Measurements from ENCODE around the gene PFDN1.

The PFDN1 gene

DNA sequence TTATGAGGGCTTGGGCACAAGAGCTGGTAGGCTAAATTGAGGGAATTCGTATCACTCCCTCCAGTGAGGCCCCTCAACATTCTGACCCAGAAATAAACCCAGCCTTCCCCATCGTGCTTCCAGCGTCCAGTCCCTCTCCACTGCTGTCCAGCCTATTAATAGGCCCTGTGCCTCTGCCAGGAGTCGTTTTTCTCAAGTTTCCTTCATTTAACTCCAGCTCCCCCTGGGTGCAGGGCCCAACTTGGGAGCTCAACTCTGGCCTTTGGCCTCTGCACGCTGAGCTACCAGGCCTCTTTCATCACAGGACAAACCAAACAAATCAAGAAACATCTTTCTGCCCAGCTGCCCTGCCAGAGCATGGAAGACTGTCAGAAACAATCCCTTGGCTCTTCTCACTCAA, 33.5 kb upstream of the PFDN1 start:
- TF ChIP-seq, protein P1, sequence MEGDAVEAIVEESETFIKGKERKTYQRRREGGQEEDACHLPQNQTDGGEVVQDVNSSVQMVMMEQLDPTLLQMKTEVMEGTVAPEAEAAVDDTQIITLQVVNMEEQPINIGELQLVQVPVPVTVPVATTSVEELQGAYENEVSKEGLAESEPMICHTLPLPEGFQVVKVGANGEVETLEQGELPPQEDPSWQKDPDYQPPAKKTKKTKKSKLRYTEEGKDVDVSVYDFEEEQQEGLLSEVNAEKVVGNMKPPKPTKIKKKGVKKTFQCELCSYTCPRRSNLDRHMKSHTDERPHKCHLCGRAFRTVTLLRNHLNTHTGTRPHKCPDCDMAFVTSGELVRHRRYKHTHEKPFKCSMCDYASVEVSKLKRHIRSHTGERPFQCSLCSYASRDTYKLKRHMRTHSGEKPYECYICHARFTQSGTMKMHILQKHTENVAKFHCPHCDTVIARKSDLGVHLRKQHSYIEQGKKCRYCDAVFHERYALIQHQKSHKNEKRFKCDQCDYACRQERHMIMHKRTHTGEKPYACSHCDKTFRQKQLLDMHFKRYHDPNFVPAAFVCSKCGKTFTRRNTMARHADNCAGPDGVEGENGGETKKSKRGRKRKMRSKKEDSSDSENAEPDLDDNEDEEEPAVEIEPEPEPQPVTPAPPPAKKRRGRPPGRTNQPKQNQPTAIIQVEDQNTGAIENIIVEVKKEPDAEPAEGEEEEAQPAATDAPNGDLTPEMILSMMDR (IDR thresholded peaks at IDR 0.05; ENCODE audit: insufficient read depth, low read length, poor library complexity, severe bottlenecking), result no peak
- DNase-seq (ENCODE audit: extremely low read depth, insufficient read length), result no peak
- H3K36me3 ChIP-seq (ENCODE audit: control insufficient read depth, insufficient read depth, low read length), result no peaks in the 10 kb centered on the region; the same call in 1 of the 2 replicates
- H3K4me3 ChIP-seq (replicated peaks; ENCODE audit: low read depth, low read length), result no peak overlapping the region
- no peaks in the 10 kb centered on the region for H3K27me3 ChIP-seq (replicated peaks; ENCODE audit: control insufficient read depth, insufficient read depth, low read length)

DNA sequence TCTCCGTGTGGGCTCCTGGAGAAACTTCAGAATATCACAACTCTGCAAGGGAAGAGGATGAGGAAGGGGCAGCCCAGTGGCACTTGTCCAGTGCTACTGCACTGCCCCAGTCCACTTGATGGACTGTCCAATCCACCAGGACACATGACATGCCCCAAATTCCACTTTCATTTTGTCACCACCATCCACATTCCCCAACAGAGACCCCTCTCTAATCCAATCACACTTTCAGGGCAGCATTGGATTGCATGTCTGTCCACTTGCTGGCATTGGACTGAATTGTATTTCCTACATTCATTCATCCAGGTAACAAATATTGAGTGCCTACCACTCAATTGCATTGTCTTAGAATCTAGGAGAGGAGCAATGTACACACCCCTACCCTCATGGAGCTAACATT, 28.7 kb upstream of the PFDN1 start:
- TF ChIP-seq, protein P1 (IDR thresholded peaks at IDR 0.05; ENCODE audit: insufficient read depth, low read length, poor library complexity, severe bottlenecking), result no peak
- DNase-seq (ENCODE audit: extremely low read depth, insufficient read length), result no peak
- H3K27me3 ChIP-seq (replicated peaks; ENCODE audit: control insufficient read depth, insufficient read depth, low read length), result no peaks in the 10 kb centered on the region
- H3K4me3 ChIP-seq (replicated peaks; ENCODE audit: low read depth, low read length), result no peak overlapping the region
- H3K36me3 ChIP-seq (ENCODE audit: control insufficient read depth, insufficient read depth, low read length), result no peaks in the 10 kb centered on the region

DNA sequence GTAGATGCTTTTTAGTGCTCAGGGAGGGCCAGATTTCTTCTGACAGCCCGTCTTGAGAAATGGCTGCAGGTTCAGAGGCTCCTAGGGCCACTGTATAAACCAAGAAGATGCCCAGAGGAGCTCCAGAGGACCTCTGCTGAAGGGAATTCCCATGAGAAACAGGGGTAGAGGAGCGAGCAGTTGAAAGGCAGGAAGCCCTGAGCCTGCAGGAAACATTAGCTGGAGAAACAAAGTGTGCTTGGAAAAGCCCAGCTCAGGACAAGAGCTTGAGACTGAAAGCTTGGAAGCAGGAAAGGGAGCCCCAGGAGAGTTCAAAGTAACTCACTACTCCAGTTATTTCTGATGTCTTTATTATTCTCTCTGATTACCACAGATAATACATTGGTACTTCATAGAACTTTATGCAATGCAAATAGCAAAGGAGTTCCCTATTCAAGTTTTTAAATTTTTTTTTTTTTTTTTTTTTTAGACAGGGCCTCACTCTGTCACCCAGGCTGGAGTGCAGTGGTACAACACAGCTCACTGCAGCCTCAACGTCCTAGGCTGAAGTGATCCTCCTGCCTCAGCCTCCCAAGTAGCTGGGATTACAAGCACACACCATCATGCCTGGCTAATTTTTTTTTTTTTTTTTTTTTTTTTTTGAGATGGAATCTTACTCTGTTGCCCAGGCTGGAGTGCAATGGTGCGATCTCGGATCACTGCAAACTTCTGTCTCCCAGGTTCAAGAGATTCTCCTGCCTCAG, 27.0 kb upstream of the PFDN1 start:
- DNase-seq (ENCODE audit: extremely low read depth, insufficient read length), result no peak
- Histone ChIP-seq H3K36me3 (ENCODE audit: control insufficient read depth, insufficient read depth, low read length) (no peaks in the 10 kb centered on the region), H3K4me3 (replicated peaks; ENCODE audit: low read depth, low read length) (no peak overlapping the region), H3K27me3 (replicated peaks; ENCODE audit: control insufficient read depth, insufficient read depth, low read length) (no peaks in the 10 kb centered on the region)
- TF ChIP-seq, protein P1 (IDR thresholded peaks at IDR 0.05; ENCODE audit: insufficient read depth, low read length, poor library complexity, severe bottlenecking), result no peak

DNA sequence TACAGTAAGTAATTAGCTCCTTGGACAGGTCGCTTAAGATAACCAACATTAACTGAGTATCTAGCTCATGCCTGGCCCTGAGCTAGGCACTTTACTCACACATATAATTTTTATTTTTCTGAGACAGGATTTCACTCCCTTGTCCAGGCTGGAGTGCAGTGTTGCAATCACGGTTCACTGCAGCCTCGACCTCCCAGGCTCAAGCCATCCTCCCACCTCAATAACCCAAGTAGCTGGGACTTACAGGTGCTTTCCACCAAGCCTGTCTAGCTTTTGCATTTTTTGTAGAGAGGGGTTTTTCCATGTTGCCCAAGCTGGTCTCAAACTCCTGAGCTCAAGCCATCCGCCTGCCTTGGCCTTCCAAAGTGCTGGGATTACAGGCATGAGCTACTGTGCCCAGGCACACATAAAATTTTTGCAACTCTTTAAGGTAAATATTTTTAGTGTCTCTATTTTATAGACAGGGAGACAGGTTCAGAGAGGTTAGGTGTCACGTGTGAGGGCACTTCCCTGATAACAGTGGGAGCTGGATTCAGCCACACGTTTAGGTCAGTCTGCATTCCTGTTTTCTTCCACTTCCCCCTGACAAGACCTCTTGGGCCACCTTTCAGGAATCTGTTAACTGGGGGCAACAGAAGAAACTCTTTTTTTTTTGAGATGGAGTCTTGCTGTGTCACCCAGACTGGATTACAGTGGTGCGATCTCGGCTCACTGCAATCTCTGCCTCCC, 25.3 kb upstream of the PFDN1 start:
- Histone ChIP-seq H3K27me3 (replicated peaks; ENCODE audit: control insufficient read depth, insufficient read depth, low read length) (no peaks in the 10 kb centered on the region), H3K4me3 (replicated peaks; ENCODE audit: low read depth, low read length) (no peak overlapping the region), H3K36me3 (ENCODE audit: control insufficient read depth, insufficient read depth, low read length) (no peaks in the 10 kb centered on the region)
- TF ChIP-seq, protein P1 (IDR thresholded peaks at IDR 0.05; ENCODE audit: insufficient read depth, low read length, poor library complexity, severe bottlenecking), result no peak
- DNase-seq (ENCODE audit: extremely low read depth, insufficient read length), result no peak

DNA sequence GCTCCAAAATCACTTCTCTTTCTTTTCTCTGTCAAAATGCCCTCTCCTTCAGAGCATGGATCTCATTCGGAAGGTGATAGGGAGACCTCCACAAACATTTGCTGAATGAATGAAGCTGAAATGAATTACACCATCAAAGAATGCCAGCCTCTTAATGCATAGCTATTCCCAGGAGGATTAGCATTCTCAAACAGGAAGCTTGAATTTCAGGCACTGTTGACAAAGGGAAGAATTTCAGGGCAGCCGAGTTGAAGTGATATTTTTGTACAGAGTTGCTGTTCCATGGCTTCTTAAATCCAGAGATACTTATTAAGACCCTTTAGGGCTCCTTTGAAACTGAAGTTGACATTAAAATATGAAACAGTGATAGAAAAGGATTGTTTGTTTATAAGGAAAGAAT, 24.7 kb upstream of the PFDN1 start:
- Histone ChIP-seq H3K27me3 (replicated peaks; ENCODE audit: control insufficient read depth, insufficient read depth, low read length) (no peaks in the 10 kb centered on the region), H3K36me3 (ENCODE audit: control insufficient read depth, insufficient read depth, low read length) (no peaks in the 10 kb centered on the region), H3K4me3 (replicated peaks; ENCODE audit: low read depth, low read length) (no peak overlapping the region)
- TF ChIP-seq, protein P1 (IDR thresholded peaks at IDR 0.05; ENCODE audit: insufficient read depth, low read length, poor library complexity, severe bottlenecking), result no peak
- no peak for DNase-seq (ENCODE audit: extremely low read depth, insufficient read length)

Measured in GM06990 (cell line).